ENCODE measurements around the gene AOPEP.

Gene AOPEP

GRCh38 chr9:95078511-95078910 is 352.0 kb downstream of the AOPEP start:
- H3K27ac ChIP-seq (ENCODE audit: low read length): peak overlapping the region; percentile 27
- H3K36me3 ChIP-seq (ENCODE audit: control insufficient read depth in 1 of 2, insufficient read depth in 2 of 2, low read length in 2 of 2): peaks cover 24 to 29% of the 10 kb centered on the region in 2 donors
- no peaks in the 10 kb centered on the region for H3K27me3 ChIP-seq (ENCODE audit: low read depth, low read length)
- peaks cover 28 to 70% of the 10 kb centered on the region in 2 donors for H3K4me1 ChIP-seq (ENCODE audit: control insufficient read depth in 1 of 2, insufficient read depth in 2 of 2, low read length in 2 of 2)
- no peaks in the 10 kb centered on the region for H3K9me3 ChIP-seq (ENCODE audit: control insufficient read depth in 1 of 2, low read length in 2 of 2)
- H3K4me3 ChIP-seq (ENCODE audit: low read depth in 1 of 2, low read length in 2 of 2): peak overlapping the region in 1 of 2 donors; percentile 10

GRCh38 chr9:95078939-95079338 is 352.4 kb downstream of the AOPEP start:
- Histone ChIP-seq H3K9me3 (ENCODE audit: control insufficient read depth in 1 of 2, low read length in 2 of 2) (no peaks in the 10 kb centered on the region), H3K4me3 (ENCODE audit: low read depth in 1 of 2, low read length in 2 of 2) (peak overlapping the region in 1 of 2 donors; percentile 10), H3K27ac (ENCODE audit: low read length) (peak overlapping the region; percentile 27), H3K36me3 (ENCODE audit: control insufficient read depth in 1 of 2, insufficient read depth in 2 of 2, low read length in 2 of 2) (peaks cover 28 to 31% of the 10 kb centered on the region in 2 donors), H3K27me3 (ENCODE audit: low read depth, low read length) (no peaks in the 10 kb centered on the region), H3K4me1 (ENCODE audit: control insufficient read depth in 1 of 2, insufficient read depth in 2 of 2, low read length in 2 of 2) (peaks cover 28 to 67% of the 10 kb centered on the region in 2 donors)

- Histone ChIP-seq H3K4me1 (ENCODE audit: control insufficient read depth in 1 of 2, insufficient read depth in 2 of 2, low read length in 2 of 2) (peaks cover 24 to 62% of the 10 kb centered on the region in 2 donors), H3K4me3 (ENCODE audit: low read depth in 1 of 2, low read length in 2 of 2) (no peak overlapping the region), H3K27ac (ENCODE audit: low read length) (peak overlapping the region; percentile 11), H3K9me3 (ENCODE audit: control insufficient read depth in 1 of 2, low read length in 2 of 2) (no peaks in the 10 kb centered on the region), H3K36me3 (ENCODE audit: control insufficient read depth in 1 of 2, insufficient read depth in 2 of 2, low read length in 2 of 2) (peaks cover 26 to 31% of the 10 kb centered on the region in 2 donors), H3K27me3 (ENCODE audit: low read depth, low read length) (no peaks in the 10 kb centered on the region)
Observed at GRCh38 chr9:95079461-95079860, 353.0 kb downstream of the AOPEP start.

- H3K36me3 ChIP-seq (ENCODE audit: control insufficient read depth in 1 of 2, insufficient read depth in 2 of 2, low read length in 2 of 2): peaks cover 34 to 47% of the 10 kb centered on the region in 2 donors
- H3K4me1 ChIP-seq (ENCODE audit: control insufficient read depth in 1 of 2, insufficient read depth in 2 of 2, low read length in 2 of 2): peaks cover 24 to 61% of the 10 kb centered on the region in 2 donors
- no peaks in the 10 kb centered on the region for H3K27me3 ChIP-seq (ENCODE audit: low read depth, low read length)
- H3K4me3 ChIP-seq (ENCODE audit: low read depth in 1 of 2, low read length in 2 of 2): no peak overlapping the region
- no peak overlapping the region for H3K27ac ChIP-seq (ENCODE audit: low read length)
- H3K9me3 ChIP-seq (ENCODE audit: control insufficient read depth in 1 of 2, low read length in 2 of 2): no peaks in the 10 kb centered on the region
Observed at GRCh38 chr9:95080961-95081647, 354.6 kb downstream of the AOPEP start.

GRCh38 chr9:95081998-95082397 is 355.5 kb downstream of the AOPEP start:
- H3K4me3 ChIP-seq (ENCODE audit: low read depth in 1 of 2, low read length in 2 of 2): no peak overlapping the region
- H3K27ac ChIP-seq (ENCODE audit: low read length): no peak overlapping the region
- H3K27me3 ChIP-seq (ENCODE audit: low read depth, low read length): no peaks in the 10 kb centered on the region
- no peaks in the 10 kb centered on the region for H3K9me3 ChIP-seq (ENCODE audit: control insufficient read depth in 1 of 2, low read length in 2 of 2)
- H3K4me1 ChIP-seq (ENCODE audit: control insufficient read depth in 1 of 2, insufficient read depth in 2 of 2, low read length in 2 of 2): peaks cover 20 to 56% of the 10 kb centered on the region in 2 donors
- H3K36me3 ChIP-seq (ENCODE audit: control insufficient read depth in 1 of 2, insufficient read depth in 2 of 2, low read length in 2 of 2): peaks cover 38 to 51% of the 10 kb centered on the region in 2 donors

GRCh38 chr9:95082401-95083084 is 356.0 kb downstream of the AOPEP start:
- no peaks in the 10 kb centered on the region for H3K9me3 ChIP-seq (ENCODE audit: control insufficient read depth in 1 of 2, low read length in 2 of 2)
- H3K27me3 ChIP-seq (ENCODE audit: low read depth, low read length): no peaks in the 10 kb centered on the region
- H3K27ac ChIP-seq (ENCODE audit: low read length): no peak overlapping the region
- peaks cover 15 to 51% of the 10 kb centered on the region in 2 donors for H3K4me1 ChIP-seq (ENCODE audit: control insufficient read depth in 1 of 2, insufficient read depth in 2 of 2, low read length in 2 of 2)
- peaks cover 38 to 48% of the 10 kb centered on the region in 2 donors for H3K36me3 ChIP-seq (ENCODE audit: control insufficient read depth in 1 of 2, insufficient read depth in 2 of 2, low read length in 2 of 2)
- no peak overlapping the region for H3K4me3 ChIP-seq (ENCODE audit: low read depth in 1 of 2, low read length in 2 of 2)

- Histone ChIP-seq H3K27me3 (ENCODE audit: low read depth, low read length) (no peaks in the 10 kb centered on the region), H3K27ac (ENCODE audit: low read length) (peak overlapping the region; percentile 11), H3K36me3 (ENCODE audit: control insufficient read depth in 1 of 2, insufficient read depth in 2 of 2, low read length in 2 of 2) (peaks cover 38 to 48% of the 10 kb centered on the region in 2 donors), H3K4me3 (ENCODE audit: low read depth in 1 of 2, low read length in 2 of 2) (no peak overlapping the region), H3K4me1 (ENCODE audit: control insufficient read depth in 1 of 2, insufficient read depth in 2 of 2, low read length in 2 of 2) (peaks cover 14 to 51% of the 10 kb centered on the region in 2 donors), H3K9me3 (ENCODE audit: control insufficient read depth in 1 of 2, low read length in 2 of 2) (no peaks in the 10 kb centered on the region)
Observed at GRCh38 chr9:95083086-95083768, 356.7 kb downstream of the AOPEP start.

- Histone ChIP-seq H3K4me3 (ENCODE audit: low read depth in 1 of 2, low read length in 2 of 2) (no peak overlapping the region), H3K27ac (ENCODE audit: low read length) (peak overlapping the region; percentile 16), H3K4me1 (ENCODE audit: control insufficient read depth in 1 of 2, insufficient read depth in 2 of 2, low read length in 2 of 2) (peaks cover 3 to 51% of the 10 kb centered on the region in 2 donors), H3K9me3 (ENCODE audit: control insufficient read depth in 1 of 2, low read length in 2 of 2) (no peaks in the 10 kb centered on the region), H3K27me3 (ENCODE audit: low read depth, low read length) (no peaks in the 10 kb centered on the region), H3K36me3 (ENCODE audit: control insufficient read depth in 1 of 2, insufficient read depth in 2 of 2, low read length in 2 of 2) (peaks cover 38 to 48% of the 10 kb centered on the region in 2 donors)
Observed at GRCh38 chr9:95084254-95084934, 357.9 kb downstream of the AOPEP start.

- no peaks in the 10 kb centered on the region for H3K9me3 ChIP-seq (ENCODE audit: control insufficient read depth in 1 of 2, low read length in 2 of 2)
- H3K27me3 ChIP-seq (ENCODE audit: low read depth, low read length): no peaks in the 10 kb centered on the region
- peaks cover 6 to 56% of the 10 kb centered on the region in 2 donors for H3K4me1 ChIP-seq (ENCODE audit: control insufficient read depth in 1 of 2, insufficient read depth in 2 of 2, low read length in 2 of 2)
- no peak overlapping the region for H3K4me3 ChIP-seq (ENCODE audit: low read depth in 1 of 2, low read length in 2 of 2)
- H3K27ac ChIP-seq (ENCODE audit: low read length): peak overlapping the region; percentile 16
- peaks cover 38 to 48% of the 10 kb centered on the region in 2 donors for H3K36me3 ChIP-seq (ENCODE audit: control insufficient read depth in 1 of 2, insufficient read depth in 2 of 2, low read length in 2 of 2)
Observed at GRCh38 chr9:95085036-95085770, 358.7 kb downstream of the AOPEP start.

- Histone ChIP-seq H3K27me3 (ENCODE audit: low read depth, low read length) (no peaks in the 10 kb centered on the region), H3K9me3 (ENCODE audit: control insufficient read depth in 1 of 2, low read length in 2 of 2) (no peaks in the 10 kb centered on the region), H3K4me1 (ENCODE audit: control insufficient read depth in 1 of 2, insufficient read depth in 2 of 2, low read length in 2 of 2) (peaks cover 6 to 60% of the 10 kb centered on the region in 2 donors), H3K4me3 (ENCODE audit: low read depth in 1 of 2, low read length in 2 of 2) (no peak overlapping the region), H3K36me3 (ENCODE audit: control insufficient read depth in 1 of 2, insufficient read depth in 2 of 2, low read length in 2 of 2) (peaks cover 32 to 44% of the 10 kb centered on the region in 2 donors), H3K27ac (ENCODE audit: low read length) (no peak overlapping the region)
Observed at GRCh38 chr9:95085861-95086563, 359.5 kb downstream of the AOPEP start.
